Stomach (tissue), 9 donors: Measurements from ENCODE around the gene CHD8. TPM values are rescaled to one million over a fixed set of nuclear protein-coding genes. Genes with fewer than 3 reads are reported as not detected.

Experiments
- DNase-seq, 2 donors: peaks; one replicate each; pipeline versions ENCODE4 v3.0.0 to v3.0.0-alpha.2; 2013 to 2019
- H3K27ac ChIP-seq, 5 donors: fragments of 200-600 bp in 4 of 5; sonication (generic) in 4 of 5; one replicate each; pipeline ENCODE4 v1.5.1; 2013 to 2019; ENCODE audit warnings: mild to moderate bottlenecking in 1 of 5, moderate library complexity in 1 of 5
- H3K27me3 ChIP-seq, 3 donors: fragments of 200-600 bp; sonication (generic); one replicate each; pipeline ENCODE4 v1.5.1; 2017 to 2019; ENCODE audit warnings: mixed run types in 1 of 3
- H3K36me3 ChIP-seq, 4 donors: fragments of 200-600 bp; sonication (generic); 1 replicate in 3 of 4; 2 replicates in 1 of 4; pipeline ENCODE4 v1.5.1; 2016 to 2019
- H3K4me1 ChIP-seq, 4 donors: fragments of 200-600 bp; sonication (generic); one replicate each; pipeline ENCODE4 v1.5.1; 2016 to 2019
- H3K4me3 ChIP-seq, 4 donors: fragments of 200-600 bp; sonication (generic) in 3 of 4; one replicate each; pipeline ENCODE4 v1.5.1; 2016 to 2019; ENCODE audit warnings: mild to moderate bottlenecking in 1 of 4
- H3K9me3 ChIP-seq, 4 donors: fragments of 200-600 bp; sonication (generic); one replicate each; pipeline ENCODE4 v1.5.1; 2016 to 2019
- EP300 ChIP-seq: sonication (generic); formaldehyde crosslinking; IDR thresholded peaks from one replicate; pipeline ENCODE4 v1.6.1; 2017; ENCODE audit warnings: antibody characterized with exemption
- POLR2A ChIP-seq, 4 donors: fragments of 450-650 bp; IDR thresholded peaks; one replicate each; pipeline ENCODE4 v1.6.1; 2016; ENCODE audit warnings: antibody characterized with exemption in 4 of 4, control low read depth in 2 of 4, mild to moderate bottlenecking in 1 of 4, moderate library complexity in 1 of 4
- POLR2AphosphoS5 ChIP-seq, 3 donors: sonication (generic); formaldehyde crosslinking; IDR thresholded peaks; one replicate each; pipeline ENCODE4 v1.6.1; 2016; ENCODE audit warnings: antibody characterized with exemption in 3 of 3
- WGBS, 5 donors: extraction: QIAGEN DNeasy Blood & Tissue Kit in 3 of 5; methylation state at CpG; one replicate each; pipeline versions ENCODE4 v1.1.5 to v1.1.7; 2013 to 2018; 5-methylcytosine and 5-hydroxymethylcytosine counted together
- intact Hi-C: fragments of 100-400 bp; cut with DNase I; formaldehyde crosslinking; loops from one replicate; pipeline ENCODE4 v1.15.1; 2023; ENCODE audit warnings: low total_unique reads
- polyA plus RNA-seq, 3 donors: library from polyadenylated mRNA; stranded (reverse); fragments of 200-250 nt; gene quantifications; one replicate each; pipeline ENCODE4 v1.2.3, GENCODE V29; 2013
- total RNA-seq, 5 donors: library from RNA; depleted of rRNA; stranded (reverse); fragments of >200 nt; gene quantifications; one replicate each; pipeline versions ENCODE4 v1.1.0 to v1.2.3, GENCODE V29; 2014 to 2016
- TF ChIP-seq, protein P1 (sequence below), 7 experiments: fragments of 450-650 bp in 4 of 7; fragments of 200-600 bp in 3 of 7; sonication (generic) in 3 of 7; IDR thresholded peaks; one replicate each; pipeline ENCODE4 v1.5.1; 2016 to 2019; ENCODE audit warnings: antibody characterized with exemption in 7 of 7, control low read depth in 2 of 7, mild to moderate bottlenecking in 1 of 7
- donor health status: healthy with polysubstance abuse.
- donor health status: Bipolar disorder and iron deficiency.
- donor health status: healthy.

Gene CHD8
- total and polyA plus RNA-seq, 8 donors = 13.6 to 117 (median 42.8) TPM

DNA sequence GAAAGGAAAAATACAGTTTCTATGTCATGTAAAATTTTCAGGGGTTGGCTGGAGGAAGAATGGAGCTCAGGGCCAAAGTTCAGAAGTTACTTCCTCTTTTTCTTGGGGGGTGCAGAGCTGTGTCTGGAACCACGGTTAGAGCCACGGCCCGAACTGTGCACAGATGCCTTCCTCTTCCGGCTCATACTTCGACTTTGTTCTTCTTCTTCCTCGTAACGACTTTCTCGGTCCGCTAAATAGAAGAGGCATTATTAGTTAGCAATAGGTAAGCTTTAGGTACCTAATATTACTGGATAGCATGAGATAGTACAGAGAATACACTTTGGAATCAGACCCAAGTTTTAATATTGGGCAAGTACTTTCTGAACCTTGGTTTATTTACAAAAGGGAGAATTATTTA lies 103.3 kb downstream of the CHD8 start:
- DNase-seq = peak in 1 of 2 donors; percentile 22
- Histone ChIP-seq H3K9me3 (no peaks in the 10 kb centered on the region), H3K36me3 (peaks cover 55 to 71% (median 69%) of the 10 kb centered on the region in 4 donors), H3K27ac (no peak overlapping the region), H3K4me3 (no peak overlapping the region), H3K27me3 (no peaks in the 10 kb centered on the region), H3K4me1 (no peaks in the 10 kb centered on the region)
- WGBS, 5 donors = 75 to 92% (median 87%) methylated on average over 9 of the region's 9 CpGs
- intact Hi-C loops = no loop called here
- TF ChIP-seq POLR2AphosphoS5 (IDR thresholded peaks at IDR 0.05) (no peak), EP300 (no peak), POLR2A (IDR thresholded peaks at IDR 0.05) (no peak)
- TF ChIP-seq, protein P1, sequence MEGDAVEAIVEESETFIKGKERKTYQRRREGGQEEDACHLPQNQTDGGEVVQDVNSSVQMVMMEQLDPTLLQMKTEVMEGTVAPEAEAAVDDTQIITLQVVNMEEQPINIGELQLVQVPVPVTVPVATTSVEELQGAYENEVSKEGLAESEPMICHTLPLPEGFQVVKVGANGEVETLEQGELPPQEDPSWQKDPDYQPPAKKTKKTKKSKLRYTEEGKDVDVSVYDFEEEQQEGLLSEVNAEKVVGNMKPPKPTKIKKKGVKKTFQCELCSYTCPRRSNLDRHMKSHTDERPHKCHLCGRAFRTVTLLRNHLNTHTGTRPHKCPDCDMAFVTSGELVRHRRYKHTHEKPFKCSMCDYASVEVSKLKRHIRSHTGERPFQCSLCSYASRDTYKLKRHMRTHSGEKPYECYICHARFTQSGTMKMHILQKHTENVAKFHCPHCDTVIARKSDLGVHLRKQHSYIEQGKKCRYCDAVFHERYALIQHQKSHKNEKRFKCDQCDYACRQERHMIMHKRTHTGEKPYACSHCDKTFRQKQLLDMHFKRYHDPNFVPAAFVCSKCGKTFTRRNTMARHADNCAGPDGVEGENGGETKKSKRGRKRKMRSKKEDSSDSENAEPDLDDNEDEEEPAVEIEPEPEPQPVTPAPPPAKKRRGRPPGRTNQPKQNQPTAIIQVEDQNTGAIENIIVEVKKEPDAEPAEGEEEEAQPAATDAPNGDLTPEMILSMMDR (IDR thresholded peaks at IDR 0.05) = no peak

DNA sequence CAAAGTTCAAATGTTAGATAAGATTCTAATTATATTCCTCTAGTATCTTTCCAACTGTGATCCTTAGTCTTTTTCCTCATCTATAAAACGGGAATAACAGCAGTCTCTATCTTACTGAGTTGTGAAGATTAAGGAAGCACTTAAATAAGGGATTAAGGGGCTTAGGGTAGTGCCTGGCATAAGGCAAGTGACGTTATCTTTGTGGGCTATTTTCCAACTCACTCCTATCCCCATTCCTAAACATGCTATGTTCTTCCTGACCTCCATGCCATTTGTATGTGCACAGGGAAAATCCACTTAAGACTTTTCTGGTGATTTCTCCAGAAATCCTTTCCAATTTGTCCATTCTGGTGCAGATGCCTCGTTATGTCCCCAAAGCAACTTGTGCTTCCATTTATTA lies 105.4 kb downstream of the CHD8 start:
- Histone ChIP-seq H3K9me3 (no peaks in the 10 kb centered on the region), H3K4me1 (no peaks in the 10 kb centered on the region), H3K36me3 (peaks cover 38 to 51% (median 49%) of the 10 kb centered on the region in 4 donors), H3K27ac (no peak overlapping the region), H3K4me3 (no peak overlapping the region), H3K27me3 (no peaks in the 10 kb centered on the region)
- 23 to 53% (median 35%) methylated on average over 2 to 3 of the region's 3 CpGs for WGBS, 5 donors
- TF ChIP-seq EP300 = no peak
- no peak for TF ChIP-seq POLR2AphosphoS5 (IDR thresholded peaks at IDR 0.05)
- TF ChIP-seq POLR2A (IDR thresholded peaks at IDR 0.05) = no peak
- TF ChIP-seq, protein P1 (IDR thresholded peaks at IDR 0.05) = no peak
- no peak for DNase-seq
- intact Hi-C loops = no loop called here

DNA sequence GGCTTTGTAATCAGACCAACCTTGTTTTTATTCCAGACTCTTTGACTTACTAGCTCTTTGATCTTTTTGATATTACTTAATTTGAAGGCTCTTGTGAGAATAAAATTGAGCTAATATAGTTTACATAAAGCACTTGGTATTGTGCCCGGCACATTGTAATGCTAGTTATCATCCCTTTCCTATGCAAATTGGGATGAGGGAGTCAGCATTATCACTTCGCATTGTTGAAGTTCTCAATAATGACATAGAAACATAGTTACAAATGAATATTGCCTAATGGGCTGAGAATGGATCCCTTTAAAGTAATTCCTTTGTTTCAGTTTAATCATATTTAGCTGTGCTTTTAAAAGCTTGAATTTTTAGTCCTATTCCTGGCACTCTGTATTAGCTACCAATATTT lies 108.7 kb downstream of the CHD8 start:
- H3K36me3 ChIP-seq = peaks cover 8 to 17% (median 16%) of the 10 kb centered on the region in 4 donors
- no peak for TF ChIP-seq POLR2AphosphoS5 (IDR thresholded peaks at IDR 0.05)
- H3K4me3 ChIP-seq = no peak overlapping the region
- no peaks in the 10 kb centered on the region for H3K9me3 ChIP-seq
- no peak overlapping the region for H3K27ac ChIP-seq
- no peak for DNase-seq
- 28 to 51% (median 43%) methylated on average over 2 of the region's 2 CpGs for WGBS, 5 donors
- H3K4me1 ChIP-seq = no peaks in the 10 kb centered on the region
- intact Hi-C loops = no loop called here
- H3K27me3 ChIP-seq = no peaks in the 10 kb centered on the region

DNA sequence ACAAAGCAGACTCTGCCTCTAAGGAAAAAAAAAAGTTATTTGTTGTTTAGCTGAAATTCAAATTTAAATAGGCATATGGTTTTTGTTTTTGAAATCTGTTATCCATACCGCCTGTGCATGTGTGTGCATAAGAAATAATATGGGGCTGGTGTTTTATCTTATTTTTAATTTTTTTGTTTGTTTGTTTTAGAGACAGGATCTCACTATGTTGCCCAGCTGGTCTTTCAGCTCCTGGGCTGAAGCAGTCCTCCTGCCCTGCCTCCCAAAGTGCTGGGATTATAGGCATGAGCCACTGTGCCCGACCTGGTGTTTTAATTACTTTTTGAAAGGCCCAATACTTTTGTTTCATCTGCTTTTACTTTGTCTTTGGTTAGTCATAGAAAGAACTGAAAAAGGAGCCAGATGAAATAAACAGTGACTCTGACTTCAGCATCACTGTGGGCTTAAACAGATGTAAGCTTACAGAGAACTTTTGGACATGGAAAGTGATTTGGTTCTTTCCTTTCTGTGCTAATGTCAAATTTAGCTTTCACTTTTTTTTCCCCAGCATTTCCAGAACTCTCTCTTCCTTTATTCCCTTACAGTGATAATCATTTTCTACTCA lies 109.3 kb downstream of the CHD8 start:
- Histone ChIP-seq H3K27me3 (no peaks in the 10 kb centered on the region), H3K36me3 (peaks cover 2 to 11% (median 10%) of the 10 kb centered on the region in 4 donors), H3K9me3 (no peaks in the 10 kb centered on the region), H3K4me1 (no peaks in the 10 kb centered on the region), H3K4me3 (no peak overlapping the region), H3K27ac (no peak overlapping the region)
- TF ChIP-seq, protein P1 (IDR thresholded peaks at IDR 0.05) = no peak
- intact Hi-C loops = no loop called here
- 58 to 65% (median 61%) methylated on average over 2 of the region's 2 CpGs for WGBS, 5 donors
- DNase-seq = no peak

DNA sequence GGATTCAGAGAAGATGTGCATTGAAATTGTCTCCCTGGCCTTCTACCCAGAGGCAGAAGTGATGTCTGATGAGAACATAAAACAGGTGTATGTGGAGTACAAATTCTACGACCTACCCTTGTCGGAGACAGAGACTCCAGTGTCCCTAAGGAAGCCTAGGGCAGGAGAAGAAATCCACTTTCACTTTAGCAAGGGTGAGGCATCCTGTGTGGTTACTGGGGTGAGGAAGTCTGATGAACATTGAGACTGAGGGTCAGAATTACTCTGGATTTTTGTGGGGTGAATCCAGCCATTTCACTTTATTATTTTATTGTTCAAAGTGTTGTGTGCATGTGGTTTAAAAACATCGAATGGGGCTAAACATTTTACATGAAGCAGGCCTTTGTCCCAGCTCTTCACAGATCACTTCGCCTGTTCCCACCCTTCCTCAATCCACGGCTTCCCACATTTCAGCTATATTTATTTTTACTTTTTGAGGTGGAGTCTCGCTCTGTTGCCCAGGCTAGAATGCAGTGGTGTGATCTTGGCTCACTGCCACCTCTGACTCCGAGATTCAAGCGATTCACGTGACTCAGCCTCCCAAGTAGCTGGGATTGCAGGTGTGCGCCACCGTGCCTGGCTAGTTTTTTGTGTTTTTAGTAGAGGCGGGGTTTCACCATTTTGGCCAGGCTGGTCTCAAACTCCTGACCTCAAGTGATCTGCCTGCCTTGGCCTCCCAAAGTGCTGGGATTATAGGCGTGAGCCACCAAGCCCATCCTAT lies 112.7 kb downstream of the CHD8 start:
- Histone ChIP-seq H3K36me3 (no peaks in the 10 kb centered on the region), H3K27me3 (no peaks in the 10 kb centered on the region), H3K27ac (no peak overlapping the region), H3K4me1 (no peaks in the 10 kb centered on the region), H3K4me3 (no peak overlapping the region), H3K9me3 (no peaks in the 10 kb centered on the region)
- WGBS, 5 donors = 74 to 85% (median 82%) methylated on average over 13 of the region's 13 CpGs
- intact Hi-C loops = no loop called here
- DNase-seq = no peak
- TF ChIP-seq, protein P1 (IDR thresholded peaks at IDR 0.05) = no peak
- TF ChIP-seq POLR2A (IDR thresholded peaks at IDR 0.05) (no peak), POLR2AphosphoS5 (IDR thresholded peaks at IDR 0.05) (no peak), EP300 (no peak)
